Endothelial cell (in vitro differentiated cells): ENCODE data around the gene RNF10. TPM values are rescaled to one million over a fixed set of nuclear protein-coding genes. Genes with fewer than 3 reads are reported as not detected.

Experiments
- DNase-seq: peaks from one replicate; pipeline ENCODE4 v3.0.0; 2021; ENCODE audit warnings: low spot score
- H3K27ac Mint-ChIP-seq: one replicate; pipeline ENCODE4 v1.8.0; 2021; ENCODE audit warnings: mixed read lengths, inconsistent platforms; ENCODE audit not compliant: unreplicated experiment
- H3K27me3 Mint-ChIP-seq: one replicate; pipeline ENCODE4 v1.8.0; 2021; ENCODE audit warnings: mild to moderate bottlenecking, moderate library complexity, mixed read lengths, inconsistent platforms; ENCODE audit not compliant: unreplicated experiment
- H3K36me3 Mint-ChIP-seq: one replicate; pipeline ENCODE4 v1.8.0; 2021; ENCODE audit warnings: mild to moderate bottlenecking, low read depth, mixed read lengths, inconsistent platforms; ENCODE audit not compliant: unreplicated experiment
- H3K4me1 Mint-ChIP-seq: one replicate; pipeline ENCODE4 v1.8.0; 2021; ENCODE audit warnings: mild to moderate bottlenecking, mixed read lengths, inconsistent platforms; ENCODE audit not compliant: unreplicated experiment
- H3K4me3 Mint-ChIP-seq: one replicate; pipeline ENCODE4 v1.8.0; 2021; ENCODE audit warnings: mild to moderate bottlenecking, mixed read lengths, inconsistent platforms; ENCODE audit not compliant: unreplicated experiment
- H3K9me3 Mint-ChIP-seq: one replicate; pipeline ENCODE4 v1.8.0; 2021; ENCODE audit warnings: mixed read lengths, inconsistent platforms; ENCODE audit not compliant: unreplicated experiment
- CTCF ChIP-seq: fragments of 200-600 bp; sonication (generic); IDR thresholded peaks from one replicate; pipeline ENCODE4 v1.5.0; 2021; ENCODE audit warnings: antibody characterized with exemption; ENCODE audit not compliant: unreplicated experiment
- total RNA-seq: library from RNA; stranded (reverse); fragmentation: NEBNext Ultra II Directional; extraction: Animal tissue kit (Norgen Biotek cat#: 25700); gene quantifications from one replicate; pipeline ENCODE4 v1.2.1, GENCODE V29; 2021; ENCODE audit not compliant: unreplicated experiment

RNF10 gene
- total RNA-seq, 1 donor from 2014 or later = 157 TPM

DNA sequence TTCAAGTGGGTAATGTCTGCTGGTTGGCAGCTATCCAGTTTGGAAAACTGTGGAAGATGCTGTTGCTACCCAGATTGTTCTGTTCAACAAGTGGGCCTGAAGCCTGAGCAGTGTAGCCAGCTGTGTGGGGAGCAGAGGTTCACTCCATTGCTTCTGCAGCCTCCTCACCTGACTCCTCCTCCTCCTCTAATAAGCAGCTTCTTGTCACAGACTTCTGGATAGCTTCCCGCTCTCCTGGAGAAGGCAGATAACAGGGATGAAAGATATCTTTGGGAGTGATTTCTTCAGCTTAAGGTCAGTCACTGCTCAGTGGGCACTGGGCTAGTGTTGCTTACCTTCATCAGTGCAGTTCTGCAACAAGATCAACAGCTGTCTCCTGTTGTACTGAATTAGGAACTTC is 45.0 kb downstream of the RNF10 start:
- H3K27ac Mint-ChIP-seq = no peak overlapping the region

GRCh38 chr12:120580787-120581723 is 46.9 kb downstream of the RNF10 start, which contains the start of gene POP5:
POP5 (minus strand) TSS chr12:120581402; CDS start chr12:120581362, 40 bp downstream.
- Mint-ChIP-seq H3K4me1 (peaks cover 15% of the 10 kb centered on the region), H3K27me3 (peaks cover 3% of the 10 kb centered on the region), H3K27ac (peak within 1 kb of the TSS; percentile 74), H3K36me3 (peaks cover 16% of the 10 kb centered on the region), H3K4me3 (peak within 1 kb of the TSS; percentile 96), H3K9me3 (no peaks in the 10 kb centered on the region)
- TF ChIP-seq CTCF = no peak
- DNase-seq = peak; percentile 89

More for the DNA sequence above, 45.0 kb downstream of the RNF10 start:
- DNase-seq = no peak
- Mint-ChIP-seq H3K36me3 (peaks cover 20% of the 10 kb centered on the region), H3K4me1 (peaks cover 15% of the 10 kb centered on the region), H3K4me3 (no peak overlapping the region), H3K9me3 (no peaks in the 10 kb centered on the region), H3K27me3 (peaks cover 3% of the 10 kb centered on the region)
- no peak for TF ChIP-seq CTCF

- no peak for DNase-seq
- no peak overlapping the region for H3K27ac Mint-ChIP-seq
- H3K27me3 Mint-ChIP-seq = peaks cover 8% of the 10 kb centered on the region
These were observed 47.8 kb downstream of the RNF10 start for GRCh38 chr12:120581998-120582397.

DNA sequence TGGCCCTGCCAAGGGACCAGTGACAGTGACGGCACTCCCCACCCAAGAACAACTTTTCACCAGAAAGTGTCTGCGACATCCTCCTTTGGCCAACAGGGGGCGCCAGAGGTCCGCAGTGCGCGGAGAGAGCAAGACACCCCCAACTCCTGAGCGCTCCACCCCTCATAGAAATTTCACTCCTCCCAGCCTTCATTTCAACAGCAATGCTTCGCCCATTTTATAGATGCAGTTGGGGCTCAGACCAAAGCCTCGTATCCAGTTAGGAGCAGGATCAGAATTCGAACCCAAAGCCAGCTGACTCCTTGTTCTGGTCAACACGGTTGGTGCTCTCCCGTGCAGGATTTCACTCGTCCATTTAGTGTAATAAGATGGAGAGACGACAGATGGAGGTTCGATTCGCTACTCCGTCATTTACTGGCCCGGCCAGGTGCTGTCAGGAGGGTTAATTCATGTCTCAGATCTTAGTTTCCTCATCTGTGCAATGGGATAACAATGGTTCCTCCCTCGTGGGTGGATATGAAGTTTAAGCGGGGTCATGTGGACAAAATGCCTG is 49.4 kb downstream of the RNF10 start:
- peak overlapping the region; percentile 48 for H3K4me3 Mint-ChIP-seq
- no peaks in the 10 kb centered on the region for H3K9me3 Mint-ChIP-seq
- H3K27me3 Mint-ChIP-seq = peaks cover 8% of the 10 kb centered on the region
- H3K27ac Mint-ChIP-seq = no peak overlapping the region
- TF ChIP-seq CTCF = peak; percentile 99
- H3K4me1 Mint-ChIP-seq = peaks cover 15% of the 10 kb centered on the region
- peak; percentile 84 for DNase-seq
- H3K36me3 Mint-ChIP-seq = peaks cover 11% of the 10 kb centered on the region

More at GRCh38 chr12:120581998-120582397, 47.8 kb downstream of the RNF10 start:
- no peak for TF ChIP-seq CTCF
- Mint-ChIP-seq H3K36me3 (peaks cover 11% of the 10 kb centered on the region), H3K9me3 (no peaks in the 10 kb centered on the region), H3K4me1 (peaks cover 15% of the 10 kb centered on the region), H3K4me3 (peak overlapping the region; percentile 96)
